HepG2 (cell line): ENCODE results near the gene ALK.

Experiments
- BRF2 ChIP-seq: sonication (generic); formaldehyde crosslinking; IDR thresholded peaks from 2 replicates; pipeline ENCODE4 v1.8.1; 2022; ENCODE audit warnings: mild to moderate bottlenecking, missing genetic modification reagents
- DPF2 ChIP-seq: sonication (generic); formaldehyde crosslinking; IDR thresholded peaks from 2 replicates; pipeline ENCODE4 v1.4.0; 2020; ENCODE audit warnings: mild to moderate bottlenecking, low read depth, missing genetic modification reagents, borderline replicate concordance
- JUN ChIP-seq: sonication (generic); formaldehyde crosslinking; IDR thresholded peaks from 2 replicates; pipeline ENCODE4 v1.4.0; 2020; ENCODE audit warnings: mild to moderate bottlenecking, missing genetic modification reagents
- TERF1 ChIP-seq: sonication (generic); formaldehyde crosslinking; IDR thresholded peaks from 2 replicates; pipeline ENCODE4 v1.8.0; 2022; ENCODE audit warnings: mild to moderate bottlenecking, missing genetic modification reagents, moderate library complexity
- ZIK1 ChIP-seq: sonication (generic); formaldehyde crosslinking; IDR thresholded peaks from 2 replicates; pipeline ENCODE4 v1.5.0; 2020; ENCODE audit warnings: mild to moderate bottlenecking, low read depth, missing genetic modification reagents, borderline replicate concordance
- TF ChIP-seq, protein P1 (sequence below): IDR thresholded peaks from 2 replicates; pipeline ENCODE4 v1.6.1; 2012; ENCODE audit warnings: low read depth, low read length, improper control_type of control experiment
- TF ChIP-seq, protein P2 (sequence below), 2 experiments: fragments of 450-650 bp in 1 of 2; sonication (generic) in 1 of 2; formaldehyde crosslinking in 1 of 2; IDR thresholded peaks; 2 replicates each; pipeline versions ENCODE4 v1.6.1 to v1.8.0; 2016 to 2022; ENCODE audit warnings: antibody characterized with exemption in 1 of 2, mild to moderate bottlenecking in 1 of 2, missing genetic modification reagents in 1 of 2

- TF ChIP-seq DPF2 (CRISPR knock-in tag) (no peak), ZIK1 (CRISPR knock-in tag) (no peak), JUN (no peak), BRF2 (CRISPR knock-in tag) (no peak), TERF1 (CRISPR knock-in tag) (no peak)
- TF ChIP-seq, protein P1, sequence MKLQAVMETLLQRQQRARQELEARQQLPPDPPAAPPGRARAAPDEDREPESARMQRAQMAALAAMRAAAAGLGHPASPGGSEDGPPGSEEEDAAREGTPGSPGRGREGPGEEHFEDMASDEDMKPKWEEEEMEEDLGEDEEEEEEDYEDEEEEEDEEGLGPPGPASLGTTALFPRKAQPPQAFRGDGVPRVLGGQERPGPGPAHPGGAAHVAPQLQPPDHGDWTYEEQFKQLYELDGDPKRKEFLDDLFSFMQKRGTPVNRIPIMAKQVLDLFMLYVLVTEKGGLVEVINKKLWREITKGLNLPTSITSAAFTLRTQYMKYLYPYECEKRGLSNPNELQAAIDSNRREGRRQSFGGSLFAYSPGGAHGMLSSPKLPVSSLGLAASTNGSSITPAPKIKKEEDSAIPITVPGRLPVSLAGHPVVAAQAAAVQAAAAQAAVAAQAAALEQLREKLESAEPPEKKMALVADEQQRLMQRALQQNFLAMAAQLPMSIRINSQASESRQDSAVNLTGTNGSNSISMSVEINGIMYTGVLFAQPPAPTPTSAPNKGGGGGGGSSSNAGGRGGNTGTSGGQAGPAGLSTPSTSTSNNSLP, result no peak
- TF ChIP-seq, protein P2, sequence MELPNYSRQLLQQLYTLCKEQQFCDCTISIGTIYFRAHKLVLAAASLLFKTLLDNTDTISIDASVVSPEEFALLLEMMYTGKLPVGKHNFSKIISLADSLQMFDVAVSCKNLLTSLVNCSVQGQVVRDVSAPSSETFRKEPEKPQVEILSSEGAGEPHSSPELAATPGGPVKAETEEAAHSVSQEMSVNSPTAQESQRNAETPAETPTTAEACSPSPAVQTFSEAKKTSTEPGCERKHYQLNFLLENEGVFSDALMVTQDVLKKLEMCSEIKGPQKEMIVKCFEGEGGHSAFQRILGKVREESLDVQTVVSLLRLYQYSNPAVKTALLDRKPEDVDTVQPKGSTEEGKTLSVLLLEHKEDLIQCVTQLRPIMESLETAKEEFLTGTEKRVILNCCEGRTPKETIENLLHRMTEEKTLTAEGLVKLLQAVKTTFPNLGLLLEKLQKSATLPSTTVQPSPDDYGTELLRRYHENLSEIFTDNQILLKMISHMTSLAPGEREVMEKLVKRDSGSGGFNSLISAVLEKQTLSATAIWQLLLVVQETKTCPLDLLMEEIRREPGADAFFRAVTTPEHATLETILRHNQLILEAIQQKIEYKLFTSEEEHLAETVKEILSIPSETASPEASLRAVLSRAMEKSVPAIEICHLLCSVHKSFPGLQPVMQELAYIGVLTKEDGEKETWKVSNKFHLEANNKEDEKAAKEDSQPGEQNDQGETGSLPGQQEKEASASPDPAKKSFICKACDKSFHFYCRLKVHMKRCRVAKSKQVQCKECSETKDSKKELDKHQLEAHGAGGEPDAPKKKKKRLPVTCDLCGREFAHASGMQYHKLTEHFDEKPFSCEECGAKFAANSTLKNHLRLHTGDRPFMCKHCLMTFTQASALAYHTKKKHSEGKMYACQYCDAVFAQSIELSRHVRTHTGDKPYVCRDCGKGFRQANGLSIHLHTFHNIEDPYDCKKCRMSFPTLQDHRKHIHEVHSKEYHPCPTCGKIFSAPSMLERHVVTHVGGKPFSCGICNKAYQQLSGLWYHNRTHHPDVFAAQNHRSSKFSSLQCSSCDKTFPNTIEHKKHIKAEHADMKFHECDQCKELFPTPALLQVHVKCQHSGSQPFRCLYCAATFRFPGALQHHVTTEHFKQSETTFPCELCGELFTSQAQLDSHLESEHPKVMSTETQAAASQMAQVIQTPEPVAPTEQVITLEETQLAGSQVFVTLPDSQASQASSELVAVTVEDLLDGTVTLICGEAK (IDR thresholded peaks at IDR 0.05), result no peak
- TF ChIP-seq, protein P2 (CRISPR knock-in tag; IDR thresholded peaks at IDR 0.05), result no peak
These were observed 386.2 kb downstream of the ALK start for GRCh38 chr2:29535188-29535587.
